MCF 10A (cell line): ENCODE results near the gene LRP1B. TPM values are rescaled to one million over a fixed set of nuclear protein-coding genes. Genes with fewer than 3 reads are reported as not detected.

Source experiments
- BruUV-seq: library from RNA; stranded (reverse); fragments of 400-500 nt; replicated peaks from 2 replicates; lab custom pipeline; 2021; lab: Mats Ljungman, UMichigan
- CTCF ChIA-PET: fragments of 300-600 bp; sonication (Branson Sonifier 250); formaldehyde crosslinking; extraction: SDS; loops from one replicate; lab custom pipeline; 2021; ENCODE audit warnings: antibody characterized with exemption, inconsistent platforms; lab: Yijun Ruan, JAX
- POLR2A ChIA-PET: fragments of 300-600, 350-650 bp; sonication (Branson Sonifier 250); formaldehyde crosslinking; extraction: SDS; loops from one replicate; lab custom pipeline; 2020; ENCODE audit warnings: antibody characterized with exemption, inconsistent platforms; lab: Yijun Ruan, JAX
- DNase-seq: peaks from one replicate; pipeline ENCODE4 v3.0.0-alpha.2; 2018; ENCODE audit not compliant: unreplicated experiment
- H3K27ac Mint-ChIP-seq: one replicate; pipeline ENCODE4 v1.8.0; 2022; ENCODE audit warnings: mild to moderate bottlenecking, low read depth, mixed read lengths; ENCODE audit not compliant: unreplicated experiment
- H3K27me3 Mint-ChIP-seq: one replicate; pipeline ENCODE4 v1.8.0; 2022; ENCODE audit warnings: mixed read lengths; ENCODE audit not compliant: insufficient read depth, unreplicated experiment
- H3K36me3 Mint-ChIP-seq: one replicate; pipeline ENCODE4 v1.8.0; 2022; ENCODE audit warnings: mild to moderate bottlenecking, moderate library complexity, mixed read lengths; ENCODE audit not compliant: insufficient read depth, unreplicated experiment
- H3K4me1 Mint-ChIP-seq: one replicate; pipeline ENCODE4 v1.8.0; 2022; ENCODE audit warnings: mixed read lengths; ENCODE audit not compliant: insufficient read depth, unreplicated experiment
- H3K4me3 Mint-ChIP-seq: one replicate; pipeline ENCODE4 v1.8.0; 2022; ENCODE audit warnings: mild to moderate bottlenecking, moderate library complexity, mixed read lengths; ENCODE audit not compliant: unreplicated experiment
- H3K9me3 Mint-ChIP-seq: one replicate; pipeline ENCODE4 v1.8.0; 2022; ENCODE audit warnings: mixed read lengths; ENCODE audit not compliant: unreplicated experiment
- CTCF ChIP-seq: fragments of 200-600 bp; IDR thresholded peaks from one replicate; pipeline ENCODE4 v1.8.0; 2022; ENCODE audit warnings: antibody characterized with exemption, mild to moderate bottlenecking; ENCODE audit not compliant: unreplicated experiment
- intact Hi-C: fragments of 100-400 bp; cut with micrococcal nuclease; formaldehyde crosslinking; loops from 2 replicates; pipeline ENCODE4 v1.14.1; 2022
- total RNA-seq: library from RNA; stranded (reverse); gene quantifications from 2 replicates; pipeline ENCODE4 v1.2.3, GENCODE V29; 2022

LRP1B gene
- total RNA-seq, 1 experiment from 2014 or later = not detected

DNA sequence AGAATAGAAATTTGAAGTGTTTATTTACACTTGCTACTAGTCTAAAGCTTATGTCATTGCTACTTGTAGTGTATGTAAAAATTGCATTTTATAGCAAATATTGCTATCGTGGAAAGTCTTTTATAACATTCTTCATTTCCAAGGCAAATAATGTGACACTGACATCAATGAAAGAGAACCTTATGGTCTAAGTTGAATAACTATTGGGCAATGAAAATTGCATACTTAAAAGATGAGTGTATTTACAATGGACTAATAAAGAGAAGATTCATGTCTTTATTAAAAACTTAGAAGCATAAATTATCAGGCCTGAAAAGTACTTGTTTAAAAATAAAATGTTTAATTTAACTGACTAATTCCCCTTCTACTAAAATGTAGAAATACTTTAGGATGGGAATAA, 82.2 kb downstream of the LRP1B start:
- intact Hi-C loops = no loop called here
- DNase-seq = no peak
- no peaks in the 10 kb centered on the region for H3K9me3 Mint-ChIP-seq
- H3K27ac Mint-ChIP-seq = no peak overlapping the region
- H3K36me3 Mint-ChIP-seq = no peaks in the 10 kb centered on the region
- peaks cover 12% of the 10 kb centered on the region for H3K27me3 Mint-ChIP-seq
- no peak overlapping the region for H3K4me3 Mint-ChIP-seq
- TF ChIP-seq CTCF = no peak
- POLR2A ChIA-PET = no interaction called here
- CTCF ChIA-PET = interaction anchor here (0.7 kb wide), 1 partner anchor 11 kb away, joined by 3 read pairs; no protein-coding TSS in a partner anchor
- BruUV-seq = no TSS peak
- no peaks in the 10 kb centered on the region for H3K4me1 Mint-ChIP-seq

DNA sequence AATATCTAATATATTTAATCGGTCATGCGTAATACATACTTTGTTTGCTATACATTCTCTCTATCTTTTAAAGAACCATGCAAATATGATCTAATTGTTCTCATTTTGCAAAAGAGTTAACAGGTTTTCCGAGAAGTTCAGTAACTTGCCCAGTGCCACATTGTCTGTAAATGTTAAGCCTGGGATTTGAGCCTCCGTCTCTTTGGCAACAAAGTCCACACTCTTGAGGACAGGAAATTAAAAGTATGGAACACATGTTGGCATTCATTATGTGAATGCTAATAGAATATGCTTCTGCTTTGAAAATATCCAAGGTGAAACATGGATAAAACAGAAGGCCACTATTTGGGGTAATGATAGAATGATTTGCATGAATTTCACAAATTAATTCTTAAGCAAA, 85.2 kb downstream of the LRP1B start:
- H3K9me3 Mint-ChIP-seq = no peaks in the 10 kb centered on the region
- CTCF ChIA-PET = no interaction called here
- intact Hi-C loops = no loop called here
- H3K27ac Mint-ChIP-seq = no peak overlapping the region
- no peak overlapping the region for H3K4me3 Mint-ChIP-seq
- no peak for DNase-seq
- BruUV-seq = no TSS peak
- H3K4me1 Mint-ChIP-seq = no peaks in the 10 kb centered on the region
- peaks cover 21% of the 10 kb centered on the region for H3K27me3 Mint-ChIP-seq
- POLR2A ChIA-PET = no interaction called here
- no peak for TF ChIP-seq CTCF
- no peaks in the 10 kb centered on the region for H3K36me3 Mint-ChIP-seq

DNA sequence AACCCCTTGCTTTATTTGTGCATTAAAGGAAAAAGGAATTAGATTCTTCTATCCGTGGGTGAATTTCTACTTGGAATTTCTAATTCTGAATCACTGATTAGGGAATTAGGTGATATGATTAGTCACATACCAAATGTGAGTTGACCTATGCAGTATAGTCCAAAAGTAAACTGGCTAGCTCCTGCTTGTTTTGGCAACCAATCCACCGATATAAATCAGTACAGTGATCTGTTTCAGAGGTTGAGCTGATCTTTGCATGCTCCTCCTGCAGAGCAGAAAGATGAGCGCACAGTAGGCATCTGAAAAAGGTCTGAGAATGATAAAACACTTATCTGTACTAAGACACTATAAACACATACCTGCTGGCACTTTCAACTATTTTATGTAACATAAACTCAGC, 86.6 kb downstream of the LRP1B start:
- H3K27ac Mint-ChIP-seq = no peak overlapping the region
- no peaks in the 10 kb centered on the region for H3K9me3 Mint-ChIP-seq
- ChIA-PET POLR2A (no interaction called here), CTCF (interaction anchor here (1.0 kb wide), 1 partner anchor 14 kb away, joined by 3 read pairs; no protein-coding TSS in a partner anchor)
- intact Hi-C loops = no loop called here
- TF ChIP-seq CTCF = no peak
- no TSS peak for BruUV-seq
- DNase-seq = no peak
- H3K27me3 Mint-ChIP-seq = peaks cover 35% of the 10 kb centered on the region
- no peaks in the 10 kb centered on the region for H3K4me1 Mint-ChIP-seq
- H3K4me3 Mint-ChIP-seq = no peak overlapping the region
- H3K36me3 Mint-ChIP-seq = no peaks in the 10 kb centered on the region

DNA sequence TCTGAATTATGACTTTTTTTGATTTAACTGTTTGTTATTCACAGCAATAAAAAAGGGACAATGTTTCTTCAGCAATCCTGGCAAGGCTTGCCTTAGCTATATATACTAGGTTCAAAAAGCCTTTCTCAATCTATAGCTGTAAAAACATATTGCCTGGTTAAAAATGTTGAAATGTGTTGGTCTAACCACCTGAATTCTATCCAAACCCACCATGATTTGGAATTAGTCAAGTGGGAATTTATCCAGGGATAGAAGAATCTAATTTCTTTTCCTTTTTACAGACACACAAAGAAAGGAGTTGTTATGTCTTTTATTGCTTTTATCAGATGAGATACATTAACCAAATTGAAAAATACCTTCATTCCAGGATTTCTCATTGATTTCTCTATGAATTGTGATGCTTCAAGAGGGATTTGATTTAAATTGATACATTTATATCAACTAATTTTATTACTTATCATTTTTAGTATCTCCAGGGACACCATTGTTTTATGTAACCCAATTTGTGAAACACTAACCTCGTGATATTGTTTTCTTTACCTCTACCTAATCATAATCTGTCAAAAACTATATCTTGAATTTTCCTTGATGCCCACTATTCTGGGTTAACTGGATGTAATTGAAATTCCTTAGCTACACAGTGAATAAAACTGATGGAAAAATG, 88.1 kb downstream of the LRP1B start:
- intact Hi-C loops = no loop called here
- no peak for DNase-seq
- Mint-ChIP-seq H3K4me3 (no peak overlapping the region), H3K27me3 (peaks cover 48% of the 10 kb centered on the region), H3K4me1 (no peaks in the 10 kb centered on the region), H3K9me3 (no peaks in the 10 kb centered on the region), H3K36me3 (no peaks in the 10 kb centered on the region), H3K27ac (no peak overlapping the region)
- no peak for TF ChIP-seq CTCF
- no TSS peak for BruUV-seq
- POLR2A ChIA-PET = no interaction called here
- CTCF ChIA-PET = no interaction called here
